Breast epithelium (tissue), 4 donors: Measurements from ENCODE around the gene MRPS15. TPM values are rescaled to one million over a fixed set of nuclear protein-coding genes. Genes with fewer than 3 reads are reported as not detected.

Source experiments
- DNase-seq, 2 donors: peaks; one replicate each; pipeline ENCODE4 v3.0.0-alpha.2; 2019; ENCODE audit warnings: low spot score in 2 of 2
- H3K27ac ChIP-seq, 2 donors: fragments of 200-600 bp; sonication (generic) in 1 of 2; one replicate each; pipeline ENCODE4 v1.5.1; 2016 to 2019; ENCODE audit warnings: mild to moderate bottlenecking in 1 of 2
- H3K27me3 ChIP-seq, 2 donors: fragments of 200-600 bp; sonication (generic) in 1 of 2; one replicate each; pipeline versions ENCODE4 v1.5.1 to v1.6.0; 2017 to 2019; ENCODE audit warnings: control low read depth in 1 of 2, mild to moderate bottlenecking in 1 of 2
- H3K36me3 ChIP-seq: fragments of 200-600 bp; one replicate; pipeline ENCODE4 v1.5.1; 2019
- H3K4me1 ChIP-seq, 2 donors: fragments of 200-600 bp; sonication (generic); one replicate each; pipeline ENCODE4 v1.5.1; 2016 to 2019; ENCODE audit warnings: control low read depth in 1 of 2
- H3K4me3 ChIP-seq, 3 donors: fragments of 200-600 bp; sonication (generic); 1 replicate in 2 of 3; 2 replicates in 1 of 3; pipeline ENCODE4 v1.5.1; 2016 to 2019; ENCODE audit warnings: mild to moderate bottlenecking in 3 of 3, moderate library complexity in 2 of 3
- H3K9me3 ChIP-seq, 2 donors: fragments of 200-600 bp; sonication (generic) in 1 of 2; one replicate each; pipeline ENCODE4 v1.5.1; 2016 to 2019; ENCODE audit warnings: control low read depth in 1 of 2
- CTCF ChIP-seq, 3 donors: fragments of 450-650 bp; IDR thresholded peaks; one replicate each; pipeline ENCODE4 v1.5.1; 2016 to 2017; ENCODE audit warnings: antibody characterized with exemption in 3 of 3, mild to moderate bottlenecking in 3 of 3, moderate library complexity in 3 of 3
- POLR2A ChIP-seq: fragments of 450-650 bp; IDR thresholded peaks from one replicate; pipeline ENCODE4 v1.6.1; 2016; ENCODE audit warnings: antibody characterized with exemption, mild to moderate bottlenecking, moderate library complexity
- POLR2AphosphoS5 ChIP-seq, 3 donors: sonication (generic); formaldehyde crosslinking; IDR thresholded peaks; one replicate each; pipeline ENCODE4 v1.6.1; 2017; ENCODE audit warnings: antibody characterized with exemption in 3 of 3
- intact Hi-C: fragments of 100-400 bp; cut with DNase I; formaldehyde crosslinking; loops from one replicate; pipeline ENCODE4 v1.15.1; 2023; ENCODE audit warnings: low total_unique reads
- total RNA-seq, 3 donors: library from RNA; depleted of rRNA; stranded (reverse); fragments of >200 nt; gene quantifications; one replicate each; pipeline ENCODE4 v1.1.0, GENCODE V29; 2016

MRPS15 gene
- total RNA-seq, 3 donors from 2014 or later: 72.9 to 99.1 (median 79.3) TPM

GRCh38 chr1:36464605-36465393, 615 bp upstream of the MRPS15 start:
- TF ChIP-seq CTCF (IDR thresholded peaks at IDR 0.05) (no peak), POLR2A (no peak), POLR2AphosphoS5 (IDR thresholded peaks at IDR 0.05) (no peak)
- Histone ChIP-seq H3K27me3 (no peaks in the 10 kb centered on the region), H3K4me3 (peak overlapping the region; percentile 88 to 95 (median 92)), H3K27ac (peak overlapping the region; percentile 94 to 97), H3K36me3 (peaks cover 10% of the 10 kb centered on the region), H3K4me1 (peaks cover 0 to 14% of the 10 kb centered on the region in 2 donors), H3K9me3 (no peaks in the 10 kb centered on the region)
- DNase-seq: no peak
- intact Hi-C loops: no loop called here

- H3K27me3 ChIP-seq: no peaks in the 10 kb centered on the region
- H3K36me3 ChIP-seq: peaks cover 10% of the 10 kb centered on the region
- peak overlapping the region; percentile 94 to 97 for H3K27ac ChIP-seq
- TF ChIP-seq CTCF (IDR thresholded peaks at IDR 0.05): no peak
- no peak for TF ChIP-seq POLR2AphosphoS5 (IDR thresholded peaks at IDR 0.05)
- TF ChIP-seq POLR2A: no peak
- H3K4me3 ChIP-seq: peak overlapping the region; percentile 88 to 95 (median 92)
- H3K4me1 ChIP-seq: peaks cover 0 to 14% of the 10 kb centered on the region in 2 donors
- intact Hi-C loops: no loop called here
- H3K9me3 ChIP-seq: no peaks in the 10 kb centered on the region
- DNase-seq: no peak
These were observed 751 bp downstream of the MRPS15 start for GRCh38 chr1:36463463-36463802.

- Histone ChIP-seq H3K4me1 (peaks cover 0 to 9% of the 10 kb centered on the region in 2 donors), H3K27ac (no peak overlapping the region), H3K36me3 (peaks cover 10% of the 10 kb centered on the region), H3K27me3 (no peaks in the 10 kb centered on the region), H3K9me3 (no peaks in the 10 kb centered on the region), H3K4me3 (no peak overlapping the region)
- intact Hi-C loops: no loop called here
- DNase-seq: no peak
- TF ChIP-seq POLR2AphosphoS5 (IDR thresholded peaks at IDR 0.05) (no peak), CTCF (IDR thresholded peaks at IDR 0.05) (no peak), POLR2A (no peak)
These were observed 5.3 kb downstream of the MRPS15 start for GRCh38 chr1:36458910-36459309.

- H3K36me3 ChIP-seq: peaks cover 10% of the 10 kb centered on the region
- no peak for DNase-seq
- no peaks in the 10 kb centered on the region for H3K27me3 ChIP-seq
- no peaks in the 10 kb centered on the region for H3K4me1 ChIP-seq
- TF ChIP-seq CTCF (IDR thresholded peaks at IDR 0.05) (no peak), POLR2A (no peak), POLR2AphosphoS5 (IDR thresholded peaks at IDR 0.05) (no peak)
- no peak overlapping the region for H3K27ac ChIP-seq
- no peak overlapping the region for H3K4me3 ChIP-seq
- intact Hi-C loops: no loop called here
- H3K9me3 ChIP-seq: no peaks in the 10 kb centered on the region
These were observed 6.5 kb downstream of the MRPS15 start for GRCh38 chr1:36457691-36458090.

GRCh38 chr1:36456391-36456928, 7.7 kb downstream of the MRPS15 start:
- no peak overlapping the region for H3K4me3 ChIP-seq
- H3K27ac ChIP-seq: no peak overlapping the region
- no peak for DNase-seq
- no peaks in the 10 kb centered on the region for H3K27me3 ChIP-seq
- TF ChIP-seq POLR2A (no peak), POLR2AphosphoS5 (IDR thresholded peaks at IDR 0.05) (no peak), CTCF (IDR thresholded peaks at IDR 0.05) (no peak)
- no peaks in the 10 kb centered on the region for H3K4me1 ChIP-seq
- H3K9me3 ChIP-seq: no peaks in the 10 kb centered on the region
- intact Hi-C loops: no loop called here
- peaks cover 10% of the 10 kb centered on the region for H3K36me3 ChIP-seq
